Anterior cingulate cortex (tissue), 58 donors: ENCODE measurements around the gene COPS2.
"Not testable (repeated sequence)": the region's sequence is repeated elsewhere in the genome, so short reads cannot be mapped to it uniquely, and the experiment has no call there.

Source experiments
- DNase-seq, 58 donors: peaks; one replicate each; lab custom pipeline; 2025; lab: John Stamatoyannopoulos, UW

Gene COPS2

DNA sequence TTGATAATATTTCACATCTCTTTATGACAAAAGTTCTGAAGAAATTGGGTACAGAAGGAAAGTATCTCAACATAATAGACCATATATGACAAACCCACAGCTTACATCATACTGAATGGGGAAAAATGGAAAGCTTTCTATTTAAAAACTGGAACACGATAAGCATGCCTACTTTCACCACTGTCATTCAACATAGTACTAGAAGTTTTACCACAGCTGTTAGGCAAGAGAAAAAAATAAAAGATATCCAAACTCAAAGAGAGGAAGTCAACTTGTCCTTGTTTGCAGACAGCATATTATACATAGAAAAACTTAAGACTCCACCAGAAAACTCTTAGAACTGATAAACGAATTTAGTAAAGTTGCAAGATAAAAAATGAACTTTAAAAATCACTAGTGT, 40.3 kb downstream of the COPS2 start:
- no peak for DNase-seq

DNA sequence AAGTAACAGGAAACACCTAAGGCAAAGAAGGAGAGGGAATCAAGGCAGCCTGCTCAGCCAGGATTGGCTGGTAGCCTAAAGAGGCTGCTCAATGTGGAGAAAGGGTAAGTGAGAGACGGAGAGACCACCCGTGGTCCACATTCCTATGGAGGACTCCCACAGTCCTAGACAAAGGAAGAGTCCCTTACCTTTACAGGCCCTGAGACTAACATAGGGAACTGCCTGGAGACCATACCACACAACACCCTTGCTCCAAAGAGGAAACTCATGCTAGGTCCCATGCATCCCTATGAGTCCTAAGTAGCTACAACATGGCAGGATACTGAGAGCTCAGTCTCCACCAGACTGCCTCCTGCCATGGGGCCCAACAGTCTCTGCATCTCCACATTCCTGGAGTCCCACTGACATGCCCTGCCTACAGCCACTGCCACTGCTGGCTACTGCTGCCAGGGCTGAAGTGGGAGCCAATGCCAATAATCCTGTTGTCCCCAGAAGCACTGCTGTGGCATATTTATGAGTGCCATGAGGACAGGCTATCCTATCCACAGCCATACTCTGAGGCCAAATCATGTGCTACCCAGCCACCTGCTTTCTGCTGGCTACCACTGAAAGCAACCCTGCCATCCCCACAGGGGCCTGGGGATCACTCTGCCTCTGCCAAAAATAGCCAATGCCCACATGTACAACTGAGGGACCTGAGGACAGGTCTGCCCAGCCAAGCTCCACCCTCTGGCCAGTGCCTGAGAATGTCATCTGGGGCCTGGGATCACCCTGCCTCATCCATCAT, 45.0 kb downstream of the COPS2 start:
- DNase-seq, result no peak

DNA sequence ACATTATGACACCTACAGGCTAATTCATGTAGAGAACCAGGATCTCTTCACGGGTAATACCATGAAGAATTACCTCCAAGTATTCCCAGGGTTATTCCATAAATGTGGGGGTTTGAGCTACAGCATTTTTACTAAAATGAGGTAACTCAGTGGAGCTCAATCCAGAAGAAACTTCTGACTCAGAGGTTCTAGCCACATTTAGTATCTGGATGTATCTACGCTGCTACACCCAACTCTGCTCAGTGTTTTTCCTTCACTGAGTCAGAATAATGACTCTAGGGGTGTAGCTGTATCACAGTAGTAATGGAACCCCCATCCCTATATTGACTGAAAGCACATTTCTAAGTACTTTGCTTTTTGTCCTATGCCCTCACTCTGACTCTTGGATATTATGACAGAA, 52.4 kb downstream of the COPS2 start:
- DNase-seq, result no peak

DNA sequence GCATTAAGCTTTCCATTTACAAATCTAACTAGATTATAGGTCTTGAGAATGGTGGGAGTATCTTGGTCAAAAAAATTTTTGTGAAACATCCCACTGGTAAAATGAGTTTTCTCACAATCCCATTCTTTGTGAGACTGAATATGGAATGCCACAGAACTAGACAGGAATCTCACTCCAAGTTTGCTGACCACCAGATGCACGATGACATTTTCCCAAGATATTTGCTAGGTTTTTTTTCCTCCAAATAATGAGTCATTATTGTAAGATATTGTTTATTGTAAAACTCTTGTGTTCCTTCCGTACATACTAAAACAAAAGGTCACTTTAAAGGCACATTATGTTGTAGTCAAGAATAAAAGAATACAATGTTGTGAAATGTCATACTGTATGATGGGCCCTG, 53.9 kb downstream of the COPS2 start:
- DNase-seq, result no peak

DNA sequence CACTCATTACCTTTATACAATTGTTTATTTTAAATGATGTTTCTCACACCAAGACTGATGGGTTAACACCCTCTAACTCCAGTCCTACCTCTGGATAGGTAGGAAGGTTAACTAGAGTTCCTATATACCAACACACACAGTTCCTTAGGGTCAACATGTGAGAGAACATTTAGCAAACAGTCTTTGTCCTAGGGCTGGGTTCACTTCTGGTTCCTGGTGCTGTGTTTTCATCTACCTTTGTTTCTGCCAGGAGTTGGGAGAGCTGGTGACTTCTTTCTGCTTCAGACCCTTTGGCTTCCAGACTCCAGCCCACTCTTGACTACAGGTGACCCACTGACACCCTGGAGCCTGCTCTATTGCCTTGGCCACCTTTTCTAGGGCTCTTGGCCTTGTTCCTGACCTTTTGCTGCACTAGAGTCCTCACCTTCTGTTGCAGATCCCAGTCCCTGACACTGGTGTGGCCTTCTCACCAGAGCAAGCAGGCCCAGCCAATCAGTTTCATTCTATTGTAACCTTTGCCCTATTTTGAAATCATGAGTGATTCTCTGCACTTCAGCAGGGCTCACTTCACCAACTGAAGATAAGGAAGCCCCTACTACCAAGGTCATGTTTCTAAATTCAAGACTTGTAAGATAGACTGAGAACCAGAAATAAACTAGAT, 59.2 kb downstream of the COPS2 start:
- no peak for DNase-seq

- no peak for DNase-seq
Measured at GRCh38 chr15:49094923-49095322, 60.5 kb downstream of the COPS2 start.

- peak in 1 of 58 donors; percentile 4 for DNase-seq
Measured at GRCh38 chr15:49093252-49094105, 61.9 kb downstream of the COPS2 start.

GRCh38 chr15:49088996-49089395, 66.4 kb downstream of the COPS2 start:
- peak in 30 of 58 donors; percentile 2 to 63 (median 12) for DNase-seq

DNA sequence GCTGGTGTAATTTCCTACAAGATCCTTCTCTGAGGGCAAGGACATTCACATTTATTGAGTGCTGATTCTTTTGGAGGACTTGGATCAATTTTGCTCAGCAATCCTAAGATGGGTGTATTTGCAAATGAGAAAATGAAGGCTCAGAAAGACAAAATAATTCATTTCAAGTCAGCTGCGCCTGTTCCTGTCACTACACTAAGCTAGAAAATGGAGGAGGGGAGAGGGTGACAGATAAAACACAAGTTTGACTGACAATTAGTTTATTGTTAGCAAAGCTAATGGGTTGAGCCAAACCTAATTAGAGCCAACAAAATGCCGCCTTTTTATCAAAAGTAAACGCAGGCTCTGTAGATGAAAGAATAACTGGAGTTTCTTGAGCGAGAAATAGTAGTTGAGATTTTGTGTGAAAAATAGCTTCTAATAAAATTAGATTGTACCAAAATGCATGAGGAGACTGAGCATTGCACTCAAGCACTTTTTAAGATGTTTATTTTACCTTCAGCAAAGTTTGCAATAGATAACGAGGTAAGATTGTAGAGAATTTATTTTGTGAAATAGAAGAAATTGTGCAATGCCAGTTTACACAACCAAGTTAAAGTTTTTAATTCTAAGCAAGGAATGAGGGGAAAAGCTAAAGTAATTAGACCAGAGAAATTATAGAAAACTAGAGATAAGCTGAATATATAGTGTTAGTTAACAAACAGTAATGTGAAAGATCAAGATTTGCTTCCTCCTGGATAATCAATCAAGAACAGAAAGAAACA, 69.5 kb downstream of the COPS2 start:
- DNase-seq, result peak in 5 of 58 donors; percentile 5 to 69 (median 18)

DNA sequence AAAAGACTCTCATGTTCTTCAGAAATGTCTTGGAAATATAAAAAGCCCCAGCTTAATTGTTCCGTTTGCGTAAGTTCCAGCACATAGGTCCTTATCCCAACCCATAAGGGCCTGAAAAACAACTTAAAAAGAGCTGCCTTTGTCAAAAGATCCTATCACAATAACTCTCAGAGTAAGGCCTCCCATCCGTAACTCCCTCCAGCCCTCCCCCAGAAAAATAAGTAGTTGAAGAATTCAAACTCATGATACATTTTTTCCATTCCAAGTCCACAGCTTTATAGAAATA, 71.2 kb downstream of the COPS2 start:
- no peak for DNase-seq

DNA sequence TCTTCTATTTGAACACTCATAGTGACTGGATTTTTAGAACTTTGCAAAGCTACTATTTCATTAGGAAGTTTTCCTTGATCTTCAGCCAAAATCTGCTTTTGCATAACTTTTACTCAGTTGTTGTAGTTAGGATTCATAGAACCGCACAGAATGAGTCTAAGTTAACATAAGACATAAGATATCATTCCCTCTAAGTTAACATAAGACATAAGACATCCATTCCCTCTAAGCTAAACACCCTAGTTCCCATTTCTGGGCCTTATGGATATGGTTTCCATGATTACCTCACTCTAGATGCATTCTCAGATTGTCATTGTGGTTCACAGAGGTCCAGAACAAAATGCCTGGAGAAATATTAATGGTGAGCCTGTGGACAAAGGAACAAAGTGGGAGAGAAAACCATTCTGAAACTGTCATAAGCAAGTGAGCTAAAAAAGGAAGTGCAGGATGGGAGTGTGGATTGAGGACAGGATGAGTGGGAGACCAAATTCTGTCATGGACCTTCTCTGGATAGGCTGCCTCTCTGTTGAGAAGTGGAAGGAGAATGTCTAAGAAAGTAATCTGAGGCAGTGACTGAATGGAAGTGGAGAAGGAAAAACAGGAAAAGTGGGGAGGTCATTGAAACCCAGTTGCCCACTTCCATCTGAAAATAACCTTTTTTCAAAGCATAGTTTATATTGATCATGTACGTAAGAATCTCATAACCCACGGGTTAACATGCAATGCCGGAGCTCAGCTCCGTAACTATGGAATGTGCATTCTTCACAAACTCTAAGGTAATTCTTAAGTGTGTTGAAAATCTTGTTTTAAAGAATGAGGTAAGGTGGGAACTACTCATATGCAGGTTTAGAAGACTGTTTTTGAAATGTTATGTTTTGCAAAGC, 71.8 kb downstream of the COPS2 start:
- DNase-seq, result no peak

DNA sequence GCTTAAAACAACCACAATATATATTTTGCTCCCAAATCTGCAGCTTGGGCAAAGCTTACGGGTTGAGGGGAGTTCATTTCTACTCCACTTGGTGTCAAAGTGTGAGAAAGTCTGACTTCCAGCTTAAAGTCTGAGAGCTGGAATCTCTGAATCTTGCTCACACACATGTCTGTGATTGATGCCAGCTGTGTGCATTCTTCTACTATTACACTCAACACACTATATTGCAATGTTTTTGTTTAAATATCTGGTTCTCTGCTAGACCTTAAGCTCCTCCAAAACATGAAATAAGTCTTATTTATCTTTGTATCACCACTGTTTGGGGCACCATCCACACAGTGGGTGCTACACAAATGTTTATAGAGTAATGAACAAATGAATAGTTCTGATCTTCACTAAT, 72.4 kb downstream of the COPS2 start:
- DNase-seq, result no peak

- no peak for DNase-seq
Measured at GRCh38 chr15:49079340-49080039, 75.9 kb downstream of the COPS2 start.

GRCh38 chr15:49075881-49076280, 79.5 kb downstream of the COPS2 start:
- DNase-seq, result no peak

GRCh38 chr15:49074589-49075287, 80.7 kb downstream of the COPS2 start:
- DNase-seq, result not testable (repeated sequence)
